Breast epithelium (tissue), 3 donors: Measurements from ENCODE around the gene PHF21A.

Experiments used
- POLR2A ChIP-seq: fragments of 450-650 bp; IDR thresholded peaks from one replicate; pipeline ENCODE4 v1.6.1; 2016; ENCODE audit warnings: antibody characterized with exemption, mild to moderate bottlenecking, moderate library complexity
- POLR2AphosphoS5 ChIP-seq, 3 donors: sonication (generic); formaldehyde crosslinking; IDR thresholded peaks; one replicate each; pipeline ENCODE4 v1.6.1; 2017; ENCODE audit warnings: antibody characterized with exemption in 3 of 3
- TF ChIP-seq, protein P1 (sequence below), 3 donors: fragments of 450-650 bp; IDR thresholded peaks; one replicate each; pipeline ENCODE4 v1.5.1; 2016 to 2017; ENCODE audit warnings: antibody characterized with exemption in 3 of 3, mild to moderate bottlenecking in 3 of 3, moderate library complexity in 3 of 3

DNA sequence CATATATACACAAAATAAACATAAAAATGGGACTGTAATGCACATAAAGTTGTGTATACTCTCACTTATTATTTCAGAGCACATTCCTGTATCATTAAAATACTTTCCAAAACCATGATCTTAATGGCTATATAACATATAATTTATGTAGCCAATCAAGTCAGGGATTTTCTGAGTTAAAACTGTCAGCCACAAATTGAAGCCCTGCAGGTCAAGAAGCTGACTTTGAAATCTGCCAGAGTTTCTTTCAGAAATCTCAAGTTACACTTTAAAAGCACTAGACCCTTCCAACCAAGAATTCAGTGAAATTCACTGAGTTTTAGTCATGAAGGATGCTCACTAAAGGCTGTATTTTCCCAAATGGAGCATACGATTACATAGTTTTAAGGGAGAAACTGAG is 47.6 kb downstream of the PHF21A start:
- TF ChIP-seq, protein P1, sequence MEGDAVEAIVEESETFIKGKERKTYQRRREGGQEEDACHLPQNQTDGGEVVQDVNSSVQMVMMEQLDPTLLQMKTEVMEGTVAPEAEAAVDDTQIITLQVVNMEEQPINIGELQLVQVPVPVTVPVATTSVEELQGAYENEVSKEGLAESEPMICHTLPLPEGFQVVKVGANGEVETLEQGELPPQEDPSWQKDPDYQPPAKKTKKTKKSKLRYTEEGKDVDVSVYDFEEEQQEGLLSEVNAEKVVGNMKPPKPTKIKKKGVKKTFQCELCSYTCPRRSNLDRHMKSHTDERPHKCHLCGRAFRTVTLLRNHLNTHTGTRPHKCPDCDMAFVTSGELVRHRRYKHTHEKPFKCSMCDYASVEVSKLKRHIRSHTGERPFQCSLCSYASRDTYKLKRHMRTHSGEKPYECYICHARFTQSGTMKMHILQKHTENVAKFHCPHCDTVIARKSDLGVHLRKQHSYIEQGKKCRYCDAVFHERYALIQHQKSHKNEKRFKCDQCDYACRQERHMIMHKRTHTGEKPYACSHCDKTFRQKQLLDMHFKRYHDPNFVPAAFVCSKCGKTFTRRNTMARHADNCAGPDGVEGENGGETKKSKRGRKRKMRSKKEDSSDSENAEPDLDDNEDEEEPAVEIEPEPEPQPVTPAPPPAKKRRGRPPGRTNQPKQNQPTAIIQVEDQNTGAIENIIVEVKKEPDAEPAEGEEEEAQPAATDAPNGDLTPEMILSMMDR (IDR thresholded peaks at IDR 0.05): no peak
- no peak for TF ChIP-seq POLR2A
- no peak for TF ChIP-seq POLR2AphosphoS5 (IDR thresholded peaks at IDR 0.05)
